Hematopoietic multipotent progenitor cell treated with erythropoietin and hydrocortisone succinate and interleukin-3 and kit ligand, for 17 days (in vitro differentiated cells): Measurements from ENCODE around the gene ZC2HC1C.

Source experiments
- DNase-seq: peaks from one replicate; pipeline ENCODE4 v3.0.0-alpha.2; 2015; ENCODE audit warnings: low spot score

Gene ZC2HC1C

GRCh38 chr14:75069121-75069810, at the start of gene ZC2HC1C:
Gene ZC2HC1C (plus strand): TSS chr14:75069641. CDS start chr14:75070574, 933 bp downstream.
- peak; percentile 79 for DNase-seq

DNA sequence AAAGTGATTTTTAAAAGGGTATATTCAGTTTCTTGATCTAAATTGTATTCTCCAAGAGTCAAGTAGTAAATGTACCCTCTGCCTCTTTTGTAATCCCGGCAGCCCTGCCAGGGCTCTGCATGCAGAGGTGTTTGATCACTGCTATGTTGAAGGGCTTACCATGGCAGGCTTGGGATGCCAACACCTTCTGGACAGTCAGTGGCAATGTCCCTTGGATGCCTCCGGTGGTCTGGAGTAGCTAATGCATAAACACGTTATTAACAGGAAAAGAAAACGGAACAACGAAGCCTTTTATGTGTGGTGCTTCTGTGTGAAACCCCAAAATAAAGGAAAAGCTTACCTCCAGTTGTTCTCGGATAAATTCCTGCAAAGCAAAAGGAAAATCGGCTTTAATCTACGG, 46.8 kb upstream of the ZC2HC1C start:
- DNase-seq = peak; percentile 22

DNA sequence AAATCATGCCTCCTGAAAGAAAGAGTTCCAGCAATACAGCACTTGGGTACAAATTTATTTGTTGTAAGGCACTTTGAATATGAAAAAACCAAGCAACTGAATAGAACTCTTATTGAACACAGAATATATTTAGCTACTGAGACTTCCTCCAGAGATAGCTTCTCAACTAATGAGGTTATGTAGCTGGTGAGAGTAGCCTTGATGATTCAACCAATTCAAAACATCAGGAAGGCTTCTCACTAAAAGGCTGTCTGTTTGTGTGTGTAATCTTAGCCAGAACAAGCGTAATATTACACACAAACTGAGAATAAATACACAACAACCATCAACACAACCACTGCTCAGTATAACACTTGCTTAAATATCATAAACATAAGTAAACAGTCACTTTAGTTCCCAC, 46.3 kb upstream of the ZC2HC1C start:
- DNase-seq = no peak

- no peak for DNase-seq
Measured at GRCh38 chr14:75025082-75025481, 44.4 kb upstream of the ZC2HC1C start.

DNA sequence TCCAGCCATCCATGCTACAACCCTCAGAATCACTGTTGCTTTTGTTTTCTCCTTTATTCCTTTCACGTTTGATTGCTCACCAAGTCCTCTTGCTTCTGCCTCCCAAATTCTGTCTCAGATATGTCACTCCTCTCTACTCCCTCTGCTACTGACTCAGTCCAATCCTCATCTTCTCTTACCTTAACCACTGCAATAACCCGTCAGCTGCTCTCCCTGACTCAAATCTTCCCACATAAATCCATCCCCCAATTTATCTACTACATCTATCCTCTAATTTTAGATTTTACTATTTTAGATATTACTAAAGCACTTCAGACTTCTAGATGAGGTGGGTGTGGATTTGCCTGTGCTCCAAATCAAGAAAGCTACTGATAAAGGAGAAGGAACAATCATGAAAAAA, 43.6 kb upstream of the ZC2HC1C start:
- no peak for DNase-seq

GRCh38 chr14:75030147-75030546, 39.3 kb upstream of the ZC2HC1C start:
- DNase-seq = no peak

GRCh38 chr14:75032939-75033338, 36.5 kb upstream of the ZC2HC1C start:
- DNase-seq = no peak

DNA sequence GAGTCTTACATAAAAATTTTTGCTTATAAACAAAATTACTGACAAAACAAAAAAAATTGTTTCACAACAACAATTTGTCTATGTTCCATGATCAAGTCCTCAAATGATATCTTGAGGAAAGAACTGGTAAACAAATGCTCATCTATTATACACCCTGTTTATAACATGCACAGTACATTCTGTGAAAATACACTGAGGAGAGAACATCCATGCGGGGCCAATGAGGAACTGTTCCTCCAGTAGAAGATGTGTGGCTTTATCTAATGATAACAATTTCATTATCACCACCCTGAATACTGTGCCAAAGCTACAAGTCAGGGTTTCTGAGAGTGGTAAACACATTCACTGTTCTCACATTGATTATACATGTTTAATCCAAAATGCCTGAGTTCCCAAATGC, 28.9 kb upstream of the ZC2HC1C start:
- no peak for DNase-seq

- no peak for DNase-seq
Measured at GRCh38 chr14:75040959-75041358, 28.5 kb upstream of the ZC2HC1C start.

- no peak for DNase-seq
Measured at GRCh38 chr14:75041613-75042012, 27.8 kb upstream of the ZC2HC1C start.

DNA sequence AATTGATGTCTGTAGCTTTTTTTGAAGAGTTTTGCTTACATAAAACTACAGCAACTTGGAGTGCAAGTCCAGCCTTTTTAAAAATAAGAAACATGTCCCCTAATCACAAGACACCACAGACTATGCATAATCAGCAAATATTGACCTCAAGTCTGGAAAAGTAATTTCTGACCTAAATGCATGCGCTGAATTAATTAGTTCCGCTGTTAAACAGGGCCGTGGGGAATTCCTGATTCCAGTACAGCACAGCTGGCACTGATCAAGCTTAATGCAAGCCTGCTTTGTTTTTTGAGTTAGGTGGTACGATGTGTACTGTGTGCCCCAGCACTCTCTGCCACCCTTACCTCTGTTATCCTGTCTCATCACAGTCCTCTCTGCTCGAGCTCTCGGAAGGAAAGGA, 27.4 kb upstream of the ZC2HC1C start:
- no peak for DNase-seq

DNA sequence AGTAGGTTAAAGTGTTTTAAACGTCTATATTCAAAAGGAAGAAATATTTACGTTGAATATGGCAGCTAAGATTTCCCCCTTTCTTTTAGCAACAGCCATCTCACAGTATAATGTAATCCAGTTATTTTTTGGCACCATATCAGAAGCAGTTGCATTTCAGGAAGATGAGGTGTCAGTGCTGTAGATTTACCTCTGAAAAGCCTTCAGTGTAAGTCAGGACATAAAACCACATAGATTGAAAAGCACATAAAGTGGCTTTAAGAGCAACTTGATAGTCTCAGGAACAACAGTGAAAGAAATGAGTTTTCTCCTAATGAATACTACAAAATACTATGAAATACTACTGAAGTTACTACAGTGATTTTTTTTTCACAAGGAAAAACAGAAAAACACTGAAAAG, 25.1 kb upstream of the ZC2HC1C start:
- DNase-seq = no peak

- DNase-seq = no peak
Measured at GRCh38 chr14:75044752-75045151, 24.7 kb upstream of the ZC2HC1C start.

DNA sequence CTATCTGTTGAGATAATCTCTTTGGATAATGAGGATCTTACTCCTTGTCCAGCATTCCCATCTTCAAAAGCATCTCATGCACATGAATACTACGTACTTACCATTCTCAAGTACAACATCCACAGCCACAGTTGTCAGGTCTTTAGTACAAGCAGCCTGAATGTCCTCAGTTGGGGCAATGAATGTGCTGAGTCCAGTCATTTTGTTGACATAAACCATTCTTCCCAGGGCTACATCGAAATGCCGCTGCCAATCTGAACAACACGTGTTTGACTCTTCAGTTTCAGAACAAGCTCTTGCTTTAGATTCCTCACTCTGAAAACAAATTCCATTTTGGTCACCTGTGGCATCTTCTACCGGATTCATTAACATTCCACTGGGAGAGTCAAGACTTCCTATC, 23.2 kb upstream of the ZC2HC1C start:
- DNase-seq = no peak

- DNase-seq = no peak
Measured at GRCh38 chr14:75046899-75047298, 22.5 kb upstream of the ZC2HC1C start.

DNA sequence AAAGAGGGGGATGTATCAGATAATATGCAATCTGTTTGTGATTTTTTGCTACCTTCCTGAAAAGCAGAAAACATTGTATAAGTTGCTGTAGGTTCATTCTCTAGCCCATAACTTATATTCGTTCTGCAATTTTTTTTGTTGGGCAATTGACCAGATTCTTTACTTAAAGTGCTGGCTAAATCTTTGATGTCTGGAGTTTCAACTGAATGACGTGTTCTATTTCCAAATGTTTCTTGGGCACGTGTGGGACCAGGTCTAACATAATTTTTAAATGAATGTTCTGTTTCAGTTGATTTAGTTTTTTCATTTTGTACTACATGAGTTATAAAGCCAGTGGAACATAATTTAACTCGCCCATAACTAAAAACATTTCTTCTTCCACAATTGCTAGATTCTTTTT, 21.9 kb upstream of the ZC2HC1C start:
- no peak for DNase-seq

- no peak for DNase-seq
Measured at GRCh38 chr14:75048101-75048500, 21.3 kb upstream of the ZC2HC1C start.

DNA sequence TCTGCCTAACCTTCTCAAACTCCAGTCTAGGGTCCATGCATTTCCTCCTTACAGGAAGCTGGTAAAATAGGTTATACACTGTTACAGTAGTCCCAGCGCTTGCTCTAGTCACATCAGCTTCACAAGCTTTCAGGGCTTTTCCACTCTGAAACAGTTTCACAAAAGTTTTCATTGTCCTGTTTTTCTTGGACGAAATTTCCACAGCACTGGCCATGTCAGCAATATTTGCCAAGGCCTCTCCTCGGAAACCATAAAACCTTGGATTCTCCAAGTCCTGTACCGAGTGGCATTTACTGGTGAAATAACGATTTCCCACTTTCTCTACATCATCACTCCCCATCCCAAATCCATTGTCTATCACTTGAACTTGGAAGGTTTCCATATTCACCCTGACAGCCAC, 20.3 kb upstream of the ZC2HC1C start:
- DNase-seq = no peak

- DNase-seq = no peak
Measured at GRCh38 chr14:75049731-75050201, 19.7 kb upstream of the ZC2HC1C start.

DNA sequence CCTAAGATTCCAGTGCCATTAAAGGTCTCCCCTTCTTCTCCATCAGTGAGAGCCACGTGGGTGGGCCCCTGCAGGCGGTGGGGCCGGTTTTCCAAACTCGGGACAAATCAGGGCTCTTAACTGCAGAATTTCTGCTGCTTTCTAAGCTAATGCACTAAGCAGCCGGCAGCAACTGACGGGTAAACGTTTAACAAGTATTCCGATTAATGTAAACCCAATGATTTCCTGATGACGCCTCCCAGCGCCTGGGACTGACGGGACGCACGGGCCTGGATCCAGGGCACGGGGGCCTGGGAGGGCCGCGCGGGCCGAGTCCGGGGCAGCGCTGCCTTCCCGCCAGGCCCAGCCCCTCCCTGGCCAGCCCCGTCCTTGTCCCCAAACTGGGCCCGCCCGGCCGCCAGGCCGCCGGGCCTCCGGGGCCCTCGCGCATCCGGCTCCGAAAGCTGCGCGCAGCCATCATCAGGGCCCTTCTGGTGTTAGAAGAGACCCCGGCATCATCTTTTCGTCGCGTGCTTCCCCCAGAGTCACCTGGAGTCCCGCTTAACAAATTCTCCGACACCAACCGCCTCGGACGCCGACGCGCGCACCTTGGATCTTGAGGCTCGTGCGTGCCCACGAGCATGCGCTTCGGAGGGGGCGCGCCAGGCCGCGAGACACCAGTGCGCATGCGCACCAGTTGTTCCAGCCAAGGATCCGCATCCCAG, 18.4 kb upstream of the ZC2HC1C start, which contains the start of gene MLH3:
Gene MLH3 (minus strand): TSS at position 616 of the 704 bp plus-strand sequence. CDS start 1,812 bp downstream, outside the sequence.
- peak; percentile 81 for DNase-seq

DNA sequence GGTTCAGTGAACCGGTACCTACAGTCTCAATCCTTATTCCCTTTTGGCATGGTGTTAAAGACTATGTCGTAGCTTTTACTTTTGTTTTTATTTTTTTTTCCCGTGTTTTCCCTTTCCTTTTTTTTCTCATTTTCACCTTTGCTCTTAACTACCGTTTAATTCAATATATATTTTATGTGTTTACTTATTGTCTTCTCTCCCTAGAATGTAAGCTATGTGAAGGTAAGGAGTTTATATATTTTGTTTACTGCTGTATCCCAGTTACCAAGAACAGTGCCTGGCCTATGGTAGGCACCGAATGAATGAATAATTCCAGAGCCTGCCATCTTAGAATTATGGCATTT, 17.9 kb upstream of the ZC2HC1C start:
- no peak for DNase-seq

GRCh38 chr14:75053396-75054291, 15.8 kb upstream of the ZC2HC1C start:
- no peak for DNase-seq

DNA sequence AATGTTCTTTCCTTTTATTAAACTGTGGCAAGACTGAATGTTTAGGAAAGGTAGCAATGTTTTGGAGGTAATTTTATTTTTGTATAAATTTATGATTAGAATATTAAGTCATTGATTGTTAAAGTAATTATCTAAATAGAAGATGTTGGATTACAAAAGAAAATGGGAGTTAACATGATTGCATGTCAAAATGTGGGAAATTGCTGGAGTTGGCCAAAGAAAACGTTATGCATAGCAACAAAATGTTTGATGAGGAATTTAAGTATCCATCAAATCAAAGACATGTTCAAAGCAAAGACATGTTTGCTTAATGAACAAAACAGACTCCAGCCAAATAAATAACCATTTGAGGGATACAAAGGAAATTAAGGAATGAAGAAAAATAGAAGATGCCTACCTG, 15.0 kb upstream of the ZC2HC1C start:
- no peak for DNase-seq
